AG04450 (cell line): ENCODE results near the gene CDCP1. TPM values are rescaled to one million over a fixed set of nuclear protein-coding genes. Genes with fewer than 3 reads are reported as not detected.
A peak's percentile ranks its signal among the peaks of the same experiment; 100 is the strongest.

Source experiments
- CTCF ChIA-PET: fragments of 300-600, 350-600 bp; formaldehyde crosslinking; extraction: SDS; loops from one replicate; lab custom pipeline; 2022; ENCODE audit warnings: antibody characterized with exemption, inconsistent platforms; lab: Charles Lee
- POLR2A ChIA-PET: fragments of 350-600 bp; formaldehyde crosslinking; extraction: SDS; loops from one replicate; lab custom pipeline; 2021; ENCODE audit warnings: antibody characterized with exemption, inconsistent platforms; lab: Yijun Ruan, JAX
- DNase-seq: peaks from one replicate; pipeline ENCODE4 v3.0.0-alpha.2; 2011; ENCODE audit warnings: low read depth, low spot score
- H3K27ac ChIP-seq: one replicate; pipeline ENCODE4 v1.5.1; 2012; ENCODE audit warnings: low read depth, low read length, control low read depth
- H3K27me3 ChIP-seq: one replicate; pipeline ENCODE4 v1.6.0; 2012; ENCODE audit warnings: low read length; ENCODE audit not compliant: control insufficient read depth, insufficient read depth
- H3K4me3 ChIP-seq: 2 replicates; pipeline ENCODE4 v1.5.1; 2011; ENCODE audit warnings: mild to moderate bottlenecking, low read depth, low read length, control low read depth
- H3K9me3 ChIP-seq: 2 replicates; pipeline ENCODE4 v1.5.1; 2012; ENCODE audit warnings: low read length; ENCODE audit not compliant: control insufficient read depth, insufficient read depth
- CTCF ChIP-seq: IDR thresholded peaks from 2 replicates; pipeline ENCODE4 v1.5.1; 2011; ENCODE audit warnings: low read depth, low read length, control low read depth, inconsistent platforms
- polyA plus RNA-seq: library from polyadenylated mRNA; depleted of rRNA; stranded (reverse); fragments of >200 nt; gene quantifications from 2 replicates; pipeline ENCODE4 v1.2.3, GENCODE V29; 2011

Gene CDCP1
- polyA plus RNA-seq, 1 experiment, result 13.6 TPM

DNA sequence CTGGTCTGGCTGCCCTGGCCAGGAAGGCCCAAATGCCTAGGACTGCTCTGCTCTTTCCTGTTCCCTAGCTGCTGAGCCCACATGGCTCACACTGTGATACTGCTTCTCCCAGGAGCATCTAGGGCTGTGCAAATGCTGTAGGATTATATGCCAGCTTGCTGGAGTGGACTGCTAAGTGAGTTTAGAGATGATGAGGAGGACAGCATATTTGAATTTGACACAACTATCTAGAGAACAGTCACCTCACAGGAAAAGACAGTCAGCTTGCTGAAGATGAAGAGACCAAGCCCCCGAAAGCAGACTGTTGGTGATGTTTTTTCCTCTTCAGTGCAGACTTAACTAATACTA lies 80.8 kb downstream of the CDCP1 start:
- no peak for DNase-seq
- no peak overlapping the region for H3K4me3 ChIP-seq
- no peak for TF ChIP-seq CTCF
- peak overlapping the region; percentile 88 for H3K27ac ChIP-seq
- ChIA-PET POLR2A (no interaction called here), CTCF (interaction anchor here (1.8 kb wide), 1 partner anchor 23 kb away, joined by 4 read pairs; no protein-coding TSS in a partner anchor)
- no peaks in the 10 kb centered on the region for H3K27me3 ChIP-seq
- no peaks in the 10 kb centered on the region for H3K9me3 ChIP-seq

DNA sequence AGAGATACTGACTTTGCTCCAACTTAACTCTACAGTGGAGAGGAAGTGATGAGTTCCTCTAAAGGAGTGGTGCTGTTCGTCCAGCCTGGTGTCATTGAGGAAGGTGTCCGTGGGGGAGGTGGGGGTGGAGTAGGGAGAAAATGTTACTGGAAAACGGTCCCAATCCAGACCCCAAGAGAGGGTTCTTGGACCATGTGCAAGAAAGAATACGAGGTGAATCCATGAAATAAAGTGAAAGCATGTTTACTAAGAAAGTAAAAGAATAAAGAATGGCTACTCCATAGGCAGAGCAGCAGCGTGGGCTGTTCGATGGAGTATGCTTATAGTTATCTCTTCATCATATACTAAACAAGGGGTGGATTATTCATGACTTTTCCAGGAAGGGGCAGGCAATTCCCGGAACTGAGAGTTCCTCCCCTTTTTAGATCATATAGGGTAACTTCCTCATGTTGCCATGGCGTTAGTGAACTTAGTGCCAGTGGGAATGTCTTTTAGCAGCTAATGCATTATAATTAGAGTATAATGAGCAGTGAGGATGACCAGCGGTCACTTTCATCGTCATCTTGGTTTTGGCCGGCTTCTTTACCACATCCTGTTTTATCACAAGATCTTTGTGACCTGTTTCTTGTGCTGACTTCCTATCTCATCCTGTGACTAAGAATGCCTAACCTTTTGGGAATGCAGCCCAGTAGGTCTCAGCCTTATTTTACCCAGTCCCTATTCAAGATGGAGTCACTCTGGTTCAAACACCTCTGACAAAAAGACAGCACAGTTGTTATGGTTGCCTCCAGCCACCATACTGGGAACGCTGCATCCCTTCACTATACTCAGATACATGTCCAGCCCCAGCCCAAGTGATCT lies 81.4 kb downstream of the CDCP1 start:
- DNase-seq, result peak; percentile 41
- Histone ChIP-seq H3K4me3 (no peak overlapping the region), H3K27ac (peak overlapping the region; percentile 88), H3K27me3 (no peaks in the 10 kb centered on the region), H3K9me3 (no peaks in the 10 kb centered on the region)
- ChIA-PET POLR2A (interaction anchor here (0.7 kb wide), 1 partner anchor 303 kb away, joined by 3 read pairs; no protein-coding TSS in a partner anchor), CTCF (interaction anchor here (1.4 to 1.8 kb wide), 2 partner anchors 22 to 595 kb away, joined by 3 to 4 read pairs; no protein-coding TSS in a partner anchor)
- TF ChIP-seq CTCF, result no peak

- Histone ChIP-seq H3K27me3 (no peaks in the 10 kb centered on the region), H3K4me3 (no peak overlapping the region), H3K27ac (peak overlapping the region; percentile 71), H3K9me3 (no peaks in the 10 kb centered on the region)
- ChIA-PET POLR2A (interaction anchor here (0.7 kb wide), 1 partner anchor 21 kb away, joined by 12 read pairs; no protein-coding TSS in a partner anchor), CTCF (no interaction called here)
- TF ChIP-seq CTCF, result no peak
- no peak for DNase-seq
Measured at GRCh38 chr3:45062697-45063070, 83.5 kb downstream of the CDCP1 start.

DNA sequence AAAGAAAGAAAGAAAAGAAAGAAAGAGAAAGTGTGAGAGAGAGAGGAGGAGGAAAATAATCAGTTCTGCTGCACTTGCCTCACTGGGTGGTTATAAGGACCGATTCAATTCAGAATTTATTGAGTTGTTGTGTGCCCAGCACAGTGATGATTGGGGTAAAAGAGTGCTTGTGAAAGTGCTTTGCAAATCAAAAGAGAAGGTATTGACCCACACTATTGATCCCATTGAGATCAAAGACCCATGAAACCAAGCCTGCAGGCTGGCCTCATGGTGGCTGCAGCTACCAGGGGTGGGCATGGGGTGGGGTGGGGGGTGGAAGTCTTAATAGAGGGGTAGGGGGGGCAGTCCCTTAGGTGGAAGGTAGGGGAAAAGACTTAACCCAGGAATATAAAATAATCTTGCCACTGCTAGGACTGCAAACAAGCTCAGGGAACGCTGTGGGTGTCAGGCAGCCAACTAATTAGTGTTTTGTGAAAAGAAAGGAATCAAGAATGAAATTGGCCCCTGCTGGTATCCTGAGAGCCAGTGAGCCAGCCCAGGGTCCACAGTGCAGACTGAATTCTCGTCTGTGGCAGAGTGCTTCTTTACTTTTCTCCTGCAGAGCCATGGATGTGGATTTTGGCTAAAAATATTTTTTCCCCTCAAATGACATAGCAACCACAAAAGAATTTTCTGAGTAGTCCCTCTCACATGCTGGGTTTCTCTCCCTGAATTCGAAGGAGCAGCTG lies 85.8 kb downstream of the CDCP1 start:
- no peak for TF ChIP-seq CTCF

GRCh38 chr3:45059132-45059531 lies 87.0 kb downstream of the CDCP1 start:
- no peaks in the 10 kb centered on the region for H3K9me3 ChIP-seq
- DNase-seq, result no peak
- H3K4me3 ChIP-seq, result no peak overlapping the region
- TF ChIP-seq CTCF, result no peak
- no peaks in the 10 kb centered on the region for H3K27me3 ChIP-seq
- no peak overlapping the region for H3K27ac ChIP-seq
- ChIA-PET POLR2A (no interaction called here), CTCF (interaction anchor here (1.0 kb wide), 1 partner anchor 22 kb away, joined by 3 read pairs; no protein-coding TSS in a partner anchor)

More for the DNA sequence above, 85.8 kb downstream of the CDCP1 start:
- no peak for DNase-seq
- ChIA-PET CTCF (interaction anchor here (0.6 kb wide), 1 partner anchor 566 kb away, joined by 4 read pairs; no protein-coding TSS in a partner anchor), POLR2A (no interaction called here)
- Histone ChIP-seq H3K9me3 (no peaks in the 10 kb centered on the region), H3K27ac (peak overlapping the region; percentile 81), H3K4me3 (no peak overlapping the region), H3K27me3 (no peaks in the 10 kb centered on the region)
